ENCODE data around the gene CA10.

DNA sequence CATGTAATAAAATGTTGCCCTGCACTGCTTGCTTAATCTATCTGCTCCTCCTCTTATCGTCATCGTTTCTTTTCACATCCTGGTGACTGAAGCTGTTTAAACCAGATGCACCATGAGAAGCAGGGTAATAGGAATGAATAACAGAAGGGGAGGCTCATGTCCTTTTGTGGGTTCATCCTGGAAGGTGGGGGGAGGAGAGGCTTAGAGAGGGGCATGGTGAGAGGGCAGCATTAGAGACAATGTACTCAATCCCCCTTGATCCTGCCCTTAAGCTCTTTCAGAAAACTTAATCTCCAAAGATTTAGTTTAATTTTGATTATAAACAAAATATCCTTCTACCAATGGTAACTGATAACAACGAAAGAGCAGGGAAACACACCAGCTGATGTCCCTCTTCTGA is 248.5 kb downstream of the CA10 start:
- no peak for TF ChIP-seq POLR2AphosphoS5 (IDR thresholded peaks at IDR 0.05; ENCODE audit: low read depth, low read length)
- no peak for TF ChIP-seq TAF1 (IDR thresholded peaks at IDR 0.05; ENCODE audit: borderline replicate concordance, low read depth, low read length)
- no peak for TF ChIP-seq POLR2A (IDR thresholded peaks at IDR 0.05; ENCODE audit: low read depth, low read length)
